ENCODE measurements around the gene SI. TPM values are rescaled to one million over a fixed set of nuclear protein-coding genes. Genes with fewer than 3 reads are reported as not detected.

The SI gene
- total RNA-seq, 1 experiment from 2014 or later, result not detected

DNA sequence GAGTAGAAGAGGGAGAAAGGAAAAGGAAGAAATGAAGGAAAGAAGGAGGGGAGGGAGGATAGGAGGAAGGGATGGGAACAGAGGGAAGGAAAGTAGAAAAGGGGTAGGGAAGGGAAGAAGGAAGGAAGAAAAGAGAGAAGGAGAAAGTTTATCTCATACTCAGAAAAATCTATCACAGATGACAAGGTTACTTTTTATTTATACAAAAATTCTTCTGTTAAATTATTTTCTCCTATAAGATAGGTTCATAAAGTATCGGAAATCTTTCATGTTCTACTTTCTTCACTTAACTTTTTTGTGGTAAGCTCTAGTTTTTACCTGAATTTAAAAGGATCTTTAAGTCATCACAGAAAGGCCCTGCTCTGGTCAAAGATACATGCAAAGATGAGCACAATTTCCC is 38.1 kb downstream of the SI start:
- Histone ChIP-seq H3K4me1 (ENCODE audit: insufficient read depth, low read length) (no peaks in the 10 kb centered on the region), H3K79me2 (ENCODE audit: low read length) (no peaks in the 10 kb centered on the region), H2AFZ (ENCODE audit: low read length) (no peak overlapping the region), H3K9ac (ENCODE audit: low read length) (no peak overlapping the region), H4K20me1 (ENCODE audit: low read length) (no peaks in the 10 kb centered on the region), H3K9me3 (ENCODE audit: low read length) (no peaks in the 10 kb centered on the region; the same call in 1 of the 2 replicates), H3K36me3 (ENCODE audit: low read depth, low read length) (no peaks in the 10 kb centered on the region), H3K27ac (ENCODE audit: low read length) (no peak overlapping the region), H3K27me3 (ENCODE audit: low read length) (no peaks in the 10 kb centered on the region), H3K9me2 (replicated peaks; ENCODE audit: low read length) (no peaks in the 10 kb centered on the region), H3K4me3 (ENCODE audit: low read length) (no peak overlapping the region), H3F3A (ENCODE audit: low read length, unreplicated experiment) (no peaks in the 10 kb centered on the region), H3K4me2 (ENCODE audit: low read length) (no peak overlapping the region)
- CTCF ChIA-PET, result no interaction called here
- TF ChIP-seq EZH2phosphoT487 (IDR thresholded peaks at IDR 0.05; ENCODE audit: borderline replicate concordance, low read length) (no peak), EZH2 (IDR thresholded peaks at IDR 0.05; ENCODE audit: low read length, unreplicated experiment) (no peak)
- TF ChIP-seq, protein P1, sequence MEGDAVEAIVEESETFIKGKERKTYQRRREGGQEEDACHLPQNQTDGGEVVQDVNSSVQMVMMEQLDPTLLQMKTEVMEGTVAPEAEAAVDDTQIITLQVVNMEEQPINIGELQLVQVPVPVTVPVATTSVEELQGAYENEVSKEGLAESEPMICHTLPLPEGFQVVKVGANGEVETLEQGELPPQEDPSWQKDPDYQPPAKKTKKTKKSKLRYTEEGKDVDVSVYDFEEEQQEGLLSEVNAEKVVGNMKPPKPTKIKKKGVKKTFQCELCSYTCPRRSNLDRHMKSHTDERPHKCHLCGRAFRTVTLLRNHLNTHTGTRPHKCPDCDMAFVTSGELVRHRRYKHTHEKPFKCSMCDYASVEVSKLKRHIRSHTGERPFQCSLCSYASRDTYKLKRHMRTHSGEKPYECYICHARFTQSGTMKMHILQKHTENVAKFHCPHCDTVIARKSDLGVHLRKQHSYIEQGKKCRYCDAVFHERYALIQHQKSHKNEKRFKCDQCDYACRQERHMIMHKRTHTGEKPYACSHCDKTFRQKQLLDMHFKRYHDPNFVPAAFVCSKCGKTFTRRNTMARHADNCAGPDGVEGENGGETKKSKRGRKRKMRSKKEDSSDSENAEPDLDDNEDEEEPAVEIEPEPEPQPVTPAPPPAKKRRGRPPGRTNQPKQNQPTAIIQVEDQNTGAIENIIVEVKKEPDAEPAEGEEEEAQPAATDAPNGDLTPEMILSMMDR (conservative IDR thresholded peaks at IDR 0.05; ENCODE audit: low read depth, low read length), result no peak
- ATAC-seq, result no peak
- POLR2A ChIA-PET (ENCODE audit: unreplicated experiment), result no interaction called here
- intact Hi-C loops (cut with micrococcal nuclease), result no loop called here
- no TSS peak for BruUV-seq (replicated peaks)
- DNase-seq, result no peak

- no peak overlapping the region for H3K4me3 ChIP-seq (ENCODE audit: low read length)
- H2AFZ ChIP-seq (ENCODE audit: low read length), result no peak overlapping the region
- ChIA-PET POLR2A (ENCODE audit: unreplicated experiment) (no interaction called here), CTCF (no interaction called here)
- no peaks in the 10 kb centered on the region for H3F3A ChIP-seq (ENCODE audit: low read length, unreplicated experiment)
- no peak for DNase-seq
- intact Hi-C loops (cut with micrococcal nuclease), result no loop called here
- H4K20me1 ChIP-seq (ENCODE audit: low read length), result no peaks in the 10 kb centered on the region
- TF ChIP-seq, protein P1 (conservative IDR thresholded peaks at IDR 0.05; ENCODE audit: low read depth, low read length), result no peak
- TF ChIP-seq EZH2phosphoT487 (IDR thresholded peaks at IDR 0.05; ENCODE audit: borderline replicate concordance, low read length), result no peak
- no peak for TF ChIP-seq EZH2 (IDR thresholded peaks at IDR 0.05; ENCODE audit: low read length, unreplicated experiment)
- H3K27ac ChIP-seq (ENCODE audit: low read length), result no peak overlapping the region
- H3K36me3 ChIP-seq (ENCODE audit: low read depth, low read length), result no peaks in the 10 kb centered on the region
- H3K4me1 ChIP-seq (ENCODE audit: insufficient read depth, low read length), result no peaks in the 10 kb centered on the region
- H3K4me2 ChIP-seq (ENCODE audit: low read length), result no peak overlapping the region
- no peak for ATAC-seq
- no TSS peak for BruUV-seq (replicated peaks)
- H3K79me2 ChIP-seq (ENCODE audit: low read length), result no peaks in the 10 kb centered on the region
- no peak overlapping the region for H3K9ac ChIP-seq (ENCODE audit: low read length)
- H3K9me2 ChIP-seq (replicated peaks; ENCODE audit: low read length), result no peaks in the 10 kb centered on the region
- no peaks in the 10 kb centered on the region for H3K9me3 ChIP-seq (ENCODE audit: low read length)
- H3K27me3 ChIP-seq (ENCODE audit: low read length), result no peaks in the 10 kb centered on the region
These were observed 66.7 kb downstream of the SI start for GRCh38 chr3:165011557-165011956.

GRCh38 chr3:164984947-164985346 is 93.3 kb downstream of the SI start:
- no peak overlapping the region for H3K4me3 ChIP-seq (ENCODE audit: low read length)
- DNase-seq (no peak), ATAC-seq (no peak)
- no peaks in the 10 kb centered on the region for H3F3A ChIP-seq (ENCODE audit: low read length, unreplicated experiment)
- H3K27me3 ChIP-seq (ENCODE audit: low read length), result no peaks in the 10 kb centered on the region
- H2AFZ ChIP-seq (ENCODE audit: low read length), result no peak overlapping the region
- no peaks in the 10 kb centered on the region for H3K9me3 ChIP-seq (ENCODE audit: low read length)
- TF ChIP-seq EZH2 (IDR thresholded peaks at IDR 0.05; ENCODE audit: low read length, unreplicated experiment), result no peak
- TF ChIP-seq EZH2phosphoT487 (IDR thresholded peaks at IDR 0.05; ENCODE audit: borderline replicate concordance, low read length), result no peak
- TF ChIP-seq, protein P1 (conservative IDR thresholded peaks at IDR 0.05; ENCODE audit: low read depth, low read length), result no peak
- H3K9me2 ChIP-seq (replicated peaks; ENCODE audit: low read length), result no peaks in the 10 kb centered on the region
- no peak overlapping the region for H3K9ac ChIP-seq (ENCODE audit: low read length)
- no peaks in the 10 kb centered on the region for H4K20me1 ChIP-seq (ENCODE audit: low read length)
- CTCF ChIA-PET, result no interaction called here
- BruUV-seq (replicated peaks), result no TSS peak
- intact Hi-C loops (cut with micrococcal nuclease), result no loop called here
- H3K4me2 ChIP-seq (ENCODE audit: low read length), result no peak overlapping the region
- no peak overlapping the region for H3K27ac ChIP-seq (ENCODE audit: low read length)
- no peaks in the 10 kb centered on the region for H3K36me3 ChIP-seq (ENCODE audit: low read depth, low read length)
- no peaks in the 10 kb centered on the region for H3K79me2 ChIP-seq (ENCODE audit: low read length)
- no peaks in the 10 kb centered on the region for H3K4me1 ChIP-seq (ENCODE audit: insufficient read depth, low read length)
- POLR2A ChIA-PET (ENCODE audit: unreplicated experiment), result no interaction called here

All from PC-3 (cell line).